Motor neuron (in vitro differentiated cells): ENCODE results near the gene WDSUB1. TPM values are rescaled to one million over a fixed set of nuclear protein-coding genes. Genes with fewer than 3 reads are reported as not detected.
A peak's percentile ranks its signal among the peaks of the same experiment; 100 is the strongest.

Experiments
- ATAC-seq, 8 experiments: fragments of 200-7000 bp; cut with Tn5 transposase; replicated peaks in 6 of 8; 2 replicates each; pipeline ENCODE4 v1.8.0; 2021; ENCODE audit warnings: mild to moderate bottlenecking in 8 of 8, moderate library complexity in 8 of 8
- H3K27ac ChIP-seq, 2 donors: fragments of 250-450 bp; sonication (Bioruptor Pico); 2 replicates each; pipeline ENCODE4 v1.9.0; 2021; ENCODE audit warnings: antibody characterized with exemption in 2 of 2, mild to moderate bottlenecking in 2 of 2, moderate library complexity in 1 of 2
- H3K4me1 ChIP-seq, 2 donors: fragments of 250-450 bp; sonication (Bioruptor Pico); replicated peaks in 1 of 2; 2 replicates each; pipeline ENCODE4 v1.6.1; 2021; ENCODE audit warnings: antibody characterized with exemption in 2 of 2, mild to moderate bottlenecking in 2 of 2, moderate library complexity in 1 of 2
- H3K4me3 ChIP-seq, 5 donors: fragments of 250-450 bp; sonication (Bioruptor Pico); 2 replicates each; pipeline ENCODE4 v1.9.0; 2021; ENCODE audit warnings: antibody characterized with exemption in 5 of 5, mild to moderate bottlenecking in 5 of 5, moderate library complexity in 4 of 5
- WGBS, 10 experiments: fragments of 450-650 bp; shearing (Covaris generic); methylation state at CpG; one replicate each; pipeline ENCODE4 v1.0.0; 2022; 5-methylcytosine and 5-hydroxymethylcytosine counted together
- in situ Hi-C, 9 experiments: fragments of 400-800 bp; cut with MboI; loops; one replicate each; pipeline ENCODE4 v1.15.0; 2021; ENCODE audit warnings: low sequenced_read_pairs in 9 of 9, low pct_unique_long_range_greater_than_20kb in 2 of 9; ENCODE audit not compliant: unreplicated experiment in 9 of 9
- total RNA-seq, 8 experiments: library from RNA; unstranded; fragments of 300-600 nt; gene quantifications; 2 replicates each; pipeline versions ENCODE4 v1.2.3 to v1.2.4, GENCODE V29; 2022

The WDSUB1 gene
- total RNA-seq, 8 experiments from 2014 or later, result 4.8 to 12.6 (median 8.6) TPM

DNA sequence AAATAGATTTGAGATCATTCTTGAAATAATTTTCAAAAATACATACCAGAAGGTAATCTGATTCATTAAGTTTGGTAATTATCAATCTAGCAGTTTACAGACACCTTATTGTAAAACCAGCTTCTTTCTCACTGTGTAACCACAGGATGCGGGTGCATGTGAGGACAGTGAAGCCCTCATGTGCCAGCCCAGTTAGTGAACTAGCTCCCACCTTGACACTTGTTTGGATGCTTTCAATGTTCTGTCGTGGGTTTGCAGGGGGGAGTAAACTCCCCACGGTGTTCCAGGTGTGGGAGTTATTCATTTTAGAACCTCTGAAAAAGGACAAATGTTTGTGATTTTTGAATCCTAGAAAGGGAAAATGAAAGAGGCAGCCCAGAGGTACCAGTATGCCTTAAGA lies 59.0 kb downstream of the WDSUB1 start:
- Histone ChIP-seq H3K4me3 (no peak overlapping the region), H3K27ac (no peak overlapping the region), H3K4me1 (no peaks in the 10 kb centered on the region)
- in situ Hi-C loops, result no loop called here
- 25 to 77% (median 40%) methylated on average over 2 to 3 of the region's 3 CpGs; no CpG with 5 or more reads in 5 of the 10 experiments for WGBS, 10 experiments
- no peak for ATAC-seq

GRCh38 chr2:159226608-159227385 lies 59.7 kb downstream of the WDSUB1 start:
- Histone ChIP-seq H3K4me1 (no peaks in the 10 kb centered on the region), H3K27ac (no peak overlapping the region), H3K4me3 (no peak overlapping the region)
- in situ Hi-C loops, result no loop called here
- ATAC-seq, result no peak

- Histone ChIP-seq H3K4me1 (no peaks in the 10 kb centered on the region), H3K4me3 (no peak overlapping the region), H3K27ac (no peak overlapping the region)
- in situ Hi-C loops, result no loop called here
- WGBS, 10 experiments, result 25 to 100% (median 94%) methylated on average over 1 to 3 of the region's 5 CpGs; no CpG with 5 or more reads in 5 of the 10 experiments
- ATAC-seq, result peak in 2 of 8 experiments; percentile 41 to 54
Observed at GRCh38 chr2:159226059-159226461, 60.4 kb downstream of the WDSUB1 start.

DNA sequence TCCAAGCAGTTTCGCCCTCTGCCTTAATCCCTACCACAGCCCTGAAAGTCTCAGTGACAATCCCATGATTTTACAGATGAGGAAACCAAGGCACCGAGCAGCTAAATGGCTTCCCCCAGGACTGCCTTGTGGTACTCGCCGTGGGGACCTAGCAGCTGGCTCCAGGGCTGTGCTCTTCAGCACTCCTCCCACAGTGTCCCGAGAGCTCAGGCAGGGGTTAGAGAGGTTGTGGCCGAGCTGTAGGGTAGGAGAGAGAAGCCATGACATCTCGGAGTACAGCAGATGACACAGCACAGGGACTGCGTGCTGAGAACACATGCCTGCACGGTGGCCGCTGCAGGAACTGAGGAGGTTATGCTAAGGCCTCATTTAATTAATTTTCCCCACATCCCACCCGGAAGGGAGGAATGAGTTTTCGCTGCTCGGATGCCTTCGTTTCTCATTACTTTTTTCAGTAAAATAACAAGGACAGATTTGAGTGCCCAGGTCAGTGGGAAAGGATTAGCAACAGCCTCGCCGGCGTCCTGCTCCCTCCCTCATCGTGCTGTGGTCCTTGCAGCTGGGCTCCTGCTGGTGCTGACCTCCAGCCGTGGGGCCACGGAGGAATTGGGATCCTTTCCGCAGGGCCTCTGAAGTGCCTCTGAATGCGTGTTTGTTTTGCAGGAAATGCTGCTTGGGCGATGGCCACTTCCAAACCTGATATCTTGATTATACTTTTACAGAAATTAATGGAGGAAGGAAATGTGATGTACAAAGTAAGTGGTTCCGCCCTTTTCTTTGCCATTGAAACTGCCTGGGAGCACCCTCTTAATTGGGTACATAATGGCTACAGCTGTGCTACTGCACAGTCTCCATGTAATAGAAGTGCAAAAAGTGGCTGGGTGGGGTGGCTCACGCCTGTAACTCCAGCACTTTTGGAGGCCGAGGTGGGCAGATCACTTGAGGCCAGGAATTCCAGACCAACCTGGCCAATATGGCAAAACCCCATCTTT lies 61.2 kb downstream of the WDSUB1 start:
- Histone ChIP-seq H3K27ac (no peak overlapping the region), H3K4me1 (no peaks in the 10 kb centered on the region), H3K4me3 (no peak overlapping the region)
- WGBS, 10 experiments, result 80 to 95% (median 85%) methylated on average over 2 to 15 of the region's 26 CpGs; no CpG with 5 or more reads in 2 of the 10 experiments
- in situ Hi-C loops, result no loop called here
- no peak for ATAC-seq

GRCh38 chr2:159224061-159224813 lies 62.3 kb downstream of the WDSUB1 start:
- ATAC-seq, result no peak
- in situ Hi-C loops, result no loop called here
- H3K27ac ChIP-seq, result no peak overlapping the region
- H3K4me3 ChIP-seq, result no peak overlapping the region
- WGBS, 10 experiments, result 70 to 100% (median 96%) methylated on average over 1 to 16 of the region's 17 CpGs; no CpG with 5 or more reads in 1 of the 10 experiments
- no peaks in the 10 kb centered on the region for H3K4me1 ChIP-seq

DNA sequence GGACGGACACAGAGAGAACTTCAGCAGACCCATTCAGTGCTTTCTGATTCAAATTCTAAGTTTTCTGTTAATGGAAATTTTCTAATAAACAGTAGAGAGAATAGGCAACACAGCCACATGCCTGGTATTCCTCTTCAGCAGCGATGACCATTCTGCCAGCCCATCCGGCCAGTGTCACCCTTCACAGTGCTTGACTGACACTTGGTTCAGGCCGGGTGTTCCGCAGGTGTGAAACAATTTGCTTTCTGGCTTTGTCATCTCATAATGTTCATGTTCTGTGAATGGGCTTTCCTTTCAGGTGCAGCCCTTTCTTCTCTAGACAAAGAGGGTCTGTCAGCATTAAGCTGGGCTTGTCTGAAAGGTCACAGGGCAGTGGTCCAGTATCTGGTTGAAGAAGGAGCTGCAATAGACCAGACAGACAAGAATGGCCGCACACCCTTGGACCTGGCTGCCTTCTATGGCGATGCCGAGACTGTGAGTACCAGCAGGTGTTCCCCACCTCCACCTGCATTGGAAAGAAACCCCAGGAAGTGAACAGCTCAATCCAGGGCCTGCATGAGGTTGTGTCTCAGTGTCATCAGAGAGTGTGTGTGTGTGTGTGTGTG lies 67.0 kb downstream of the WDSUB1 start:
- in situ Hi-C loops, result no loop called here
- H3K4me3 ChIP-seq, result no peak overlapping the region
- no peaks in the 10 kb centered on the region for H3K4me1 ChIP-seq
- 90 to 100% (median 98%) methylated on average over 1 to 6 of the region's 8 CpGs; no CpG with 5 or more reads in 3 of the 10 experiments for WGBS, 10 experiments
- ATAC-seq, result no peak
- no peak overlapping the region for H3K27ac ChIP-seq

DNA sequence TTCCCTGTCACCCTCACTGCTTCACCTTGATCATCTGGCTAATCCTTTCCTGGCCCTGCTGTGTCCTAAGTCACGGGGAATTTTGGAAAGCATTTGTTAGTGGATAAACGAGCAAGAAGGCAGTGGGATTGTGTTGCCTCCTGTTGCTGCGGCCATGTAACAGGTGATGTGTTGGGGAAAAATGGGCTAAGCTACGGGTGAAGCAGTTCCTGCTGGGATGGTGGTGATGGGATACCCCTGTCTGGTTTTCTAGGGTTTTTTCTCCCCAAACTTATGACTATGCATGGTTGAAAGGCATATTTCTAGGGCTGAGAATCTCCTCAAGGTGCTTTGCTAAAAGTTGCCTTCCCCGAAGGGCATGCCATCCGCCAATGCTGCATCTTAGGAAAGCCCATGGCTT lies 68.1 kb downstream of the WDSUB1 start:
- H3K4me3 ChIP-seq, result no peak overlapping the region
- WGBS, 10 experiments, result 87 to 100% (median 97%) methylated on average over 1 to 6 of the region's 6 CpGs; no CpG with 5 or more reads in 2 of the 10 experiments
- in situ Hi-C loops, result no loop called here
- H3K27ac ChIP-seq, result no peak overlapping the region
- no peaks in the 10 kb centered on the region for H3K4me1 ChIP-seq
- ATAC-seq, result no peak

- in situ Hi-C loops, result no loop called here
- Histone ChIP-seq H3K27ac (no peak overlapping the region), H3K4me1 (no peaks in the 10 kb centered on the region), H3K4me3 (no peak overlapping the region)
- no peak for ATAC-seq
- 70 to 100% (median 90%) methylated on average over 1 to 4 of the region's 5 CpGs; no CpG with 5 or more reads in 1 of the 10 experiments for WGBS, 10 experiments
Observed at GRCh38 chr2:159217676-159218075, 68.8 kb downstream of the WDSUB1 start.

DNA sequence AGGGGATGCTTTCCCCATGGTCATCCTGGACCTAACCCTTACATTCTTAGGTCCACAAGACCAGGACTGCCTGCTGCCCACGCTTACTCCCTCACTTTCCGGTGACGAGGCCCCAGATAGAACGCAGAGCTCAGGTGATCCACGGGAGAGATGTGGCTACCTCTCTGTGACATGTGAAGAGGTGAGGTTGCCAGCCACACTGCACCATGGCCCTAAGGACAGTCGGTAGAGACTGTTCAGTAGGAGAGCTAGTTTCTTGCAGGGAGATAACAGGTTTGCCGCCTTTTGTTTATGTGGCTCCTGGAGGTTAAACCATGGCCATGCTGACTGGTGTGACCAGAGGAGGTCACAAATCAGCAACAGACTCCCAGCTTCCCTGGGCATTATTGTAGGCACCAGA lies 71.4 kb downstream of the WDSUB1 start:
- WGBS, 10 experiments, result 90 to 95% (median 93%) methylated on average over 2 to 5 of the region's 7 CpGs; no CpG with 5 or more reads in 7 of the 10 experiments
- peaks cover 3 to 13% of the 10 kb centered on the region in 2 donors for H3K4me1 ChIP-seq
- in situ Hi-C loops, result no loop called here
- no peak for ATAC-seq
- no peak overlapping the region for H3K4me3 ChIP-seq
- H3K27ac ChIP-seq, result no peak overlapping the region

DNA sequence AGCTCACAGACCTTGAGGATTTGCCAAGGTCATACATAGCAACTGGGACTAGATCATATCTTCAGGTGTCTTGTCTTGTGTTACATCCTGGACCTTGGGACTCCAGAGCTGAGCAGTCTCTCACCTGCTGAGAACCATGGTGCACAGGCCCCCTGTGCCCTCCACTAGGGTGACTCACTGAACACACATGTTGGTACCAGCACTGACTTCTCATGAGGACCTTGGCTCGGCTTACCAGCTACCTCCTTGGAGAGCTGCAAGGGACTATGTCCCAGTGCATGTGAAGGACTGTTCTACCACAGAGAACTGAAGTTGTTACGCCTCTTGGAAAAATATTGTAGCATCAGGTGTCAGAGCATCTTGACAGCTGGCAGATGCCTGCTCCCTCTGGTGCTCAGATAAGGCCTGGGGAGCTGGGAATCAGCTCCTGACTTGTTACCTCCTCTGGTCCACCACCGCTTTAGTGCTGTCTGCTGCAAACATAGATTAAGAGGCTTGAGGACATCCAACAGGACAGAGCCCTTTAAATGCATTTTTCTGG lies 72.1 kb downstream of the WDSUB1 start:
- Histone ChIP-seq H3K4me3 (no peak overlapping the region), H3K27ac (no peak overlapping the region), H3K4me1 (peaks cover 3 to 16% of the 10 kb centered on the region in 2 donors)
- no peak for ATAC-seq
- WGBS, 10 experiments, result 100% methylated on average over 1 to 2 of the region's 3 CpGs; no CpG with 5 or more reads in 8 of the 10 experiments
- in situ Hi-C loops, result no loop called here

GRCh38 chr2:159213296-159213695 lies 73.2 kb downstream of the WDSUB1 start:
- in situ Hi-C loops, result no loop called here
- Histone ChIP-seq H3K27ac (no peak overlapping the region), H3K4me1 (peaks cover 3 to 16% of the 10 kb centered on the region in 2 donors), H3K4me3 (no peak overlapping the region)
- ATAC-seq, result no peak
- 83 to 100% (median 95%) methylated on average over 1 to 4 of the region's 5 CpGs; no CpG with 5 or more reads in 1 of the 10 experiments for WGBS, 10 experiments
